GM18873 (cell line): ENCODE measurements around the gene TMEM119.
"Not testable (repeated sequence)": the region's sequence is repeated elsewhere in the genome, so short reads cannot be mapped to it uniquely, and the experiment has no call there.

Source experiments
- ATAC-seq: cut with Tn5 transposase; IDR thresholded peaks from one replicate; pipeline ENCODE4 v1.9.1; 2021; ENCODE audit warnings: mild to moderate bottlenecking, moderate library complexity, moderate number of reproducible peaks; ENCODE audit not compliant: unreplicated experiment, low FRiP score

The TMEM119 gene

GRCh38 chr12:108570743-108571608 is 26.9 kb downstream of the TMEM119 start:
- no peak for ATAC-seq

GRCh38 chr12:108568338-108569154 is 29.3 kb downstream of the TMEM119 start:
- peak; percentile 64 for ATAC-seq

GRCh38 chr12:108567406-108568337 is 30.2 kb downstream of the TMEM119 start:
- ATAC-seq, result no peak

GRCh38 chr12:108566452-108566851 is 31.4 kb downstream of the TMEM119 start:
- ATAC-seq, result no peak

GRCh38 chr12:108565976-108566375 is 31.9 kb downstream of the TMEM119 start:
- no peak for ATAC-seq

GRCh38 chr12:108565146-108565545 is 32.7 kb downstream of the TMEM119 start:
- ATAC-seq, result no peak

- ATAC-seq, result no peak
Observed at GRCh38 chr12:108564724-108565123, 33.2 kb downstream of the TMEM119 start.

- ATAC-seq, result no peak
Observed at GRCh38 chr12:108563804-108564151, 34.1 kb downstream of the TMEM119 start.

- ATAC-seq, result peak; percentile 28
Observed at GRCh38 chr12:108563136-108563803, 34.6 kb downstream of the TMEM119 start.

GRCh38 chr12:108562348-108563135 is 35.3 kb downstream of the TMEM119 start, which contains the start of gene ISCU:
Gene ISCU (plus strand): TSS chr12:108562596. CDS start chr12:108562623, 27 bp downstream.
- ATAC-seq, result peak; percentile 45

GRCh38 chr12:108561852-108562347 is 36.0 kb downstream of the TMEM119 start:
- no peak for ATAC-seq

- peak; percentile 39 for ATAC-seq
Observed at GRCh38 chr12:108560752-108561719, 36.8 kb downstream of the TMEM119 start, which contains the start of gene SART3. Gene SART3 (minus strand): TSS chr12:108561173. CDS start chr12:108561154, 19 bp downstream.

- ATAC-seq, result no peak
Observed at GRCh38 chr12:108560321-108560721, 37.6 kb downstream of the TMEM119 start.

GRCh38 chr12:108559748-108560147 is 38.1 kb downstream of the TMEM119 start:
- ATAC-seq, result no peak

GRCh38 chr12:108559007-108559655 is 38.8 kb downstream of the TMEM119 start:
- ATAC-seq, result no peak

GRCh38 chr12:108555383-108555782 is 42.5 kb downstream of the TMEM119 start:
- ATAC-seq, result not testable (repeated sequence)

GRCh38 chr12:108553799-108554198 is 44.1 kb downstream of the TMEM119 start:
- no peak for ATAC-seq
